Aorta (tissue), 5 donors: ENCODE results near the gene EPM2A. TPM values are rescaled to one million over a fixed set of nuclear protein-coding genes. Genes with fewer than 3 reads are reported as not detected.

Source experiments
- ATAC-seq: fragments of 200-7000 bp; cut with Tn5 transposase; one replicate; pipeline ENCODE4 v1.9.1; 2022; ENCODE audit warnings: moderate library complexity; ENCODE audit not compliant: low FRiP score
- DNase-seq, 2 donors: peaks; one replicate each; pipeline ENCODE4 v3.0.0-alpha.2; 2020
- H3K27ac ChIP-seq, 2 donors: one replicate each; pipeline ENCODE4 v1.5.1; 2013; ENCODE audit warnings: low read length in 2 of 2, mild to moderate bottlenecking in 2 of 2, moderate library complexity in 2 of 2, control low read depth in 1 of 2, inconsistent platforms in 1 of 2, low read depth in 1 of 2
- H3K27me3 ChIP-seq, 2 donors: one replicate each; pipeline ENCODE4 v1.6.1; 2013; ENCODE audit warnings: control low read depth in 1 of 2, low read length in 1 of 2, mild to moderate bottlenecking in 1 of 2, moderate library complexity in 1 of 2; ENCODE audit not compliant: insufficient read depth in 2 of 2, control insufficient read depth in 1 of 2
- H3K36me3 ChIP-seq, 2 donors: one replicate each; pipeline ENCODE4 v1.6.1; 2013; ENCODE audit warnings: control low read depth in 1 of 2, low read length in 1 of 2, mild to moderate bottlenecking in 1 of 2; ENCODE audit not compliant: insufficient read depth in 2 of 2, control insufficient read depth in 1 of 2
- H3K4me1 ChIP-seq, 2 donors: one replicate each; pipeline ENCODE4 v1.6.1; 2013; ENCODE audit warnings: low read length in 2 of 2, control low read depth in 1 of 2, mild to moderate bottlenecking in 1 of 2, moderate library complexity in 1 of 2; ENCODE audit not compliant: insufficient read depth in 2 of 2, control insufficient read depth in 1 of 2
- H3K4me3 ChIP-seq, 2 donors: one replicate each; pipeline ENCODE4 v1.5.1; 2013; ENCODE audit warnings: low read length in 2 of 2, control low read depth in 1 of 2, mild to moderate bottlenecking in 1 of 2
- H3K9me3 ChIP-seq: one replicate; pipeline ENCODE4 v1.6.1; 2013; ENCODE audit warnings: mild to moderate bottlenecking, low read length; ENCODE audit not compliant: control insufficient read depth
- WGBS, 2 donors: extraction: QIAGEN DNeasy Blood & Tissue Kit; methylation state at CpG; one replicate each; pipeline ENCODE4 v1.1.7; 2013; 5-methylcytosine and 5-hydroxymethylcytosine counted together
- intact Hi-C, 2 donors: fragments of 100-400 bp; cut with DNase I; formaldehyde crosslinking; loops; one replicate each; pipeline versions ENCODE4 v1.14.2 to v1.15.0; 2022
- polyA plus RNA-seq, 2 donors: library from polyadenylated mRNA; stranded (reverse); fragments of 200-250 nt; gene quantifications; one replicate each; pipeline ENCODE4 v1.2.3, GENCODE V29; 2013
- total RNA-seq, 2 donors: library from RNA; stranded (reverse); fragmentation: NEBNext Ultra II Directional; extraction: Animal tissue kit (Norgen Biotek cat#: 25700); gene quantifications; one replicate each; pipeline ENCODE4 v1.2.1, GENCODE V29; 2021
- donor health status: healthy with polysubstance abuse.
- donor health status: Bipolar disorder and iron deficiency.
- donor health status: DM: no; HTN: no; CAD: no.
- donor health status: DM: no; HTN: no; CAD: no.
- donor health status: DM: yes; HTN: yes; CAD: no.

EPM2A gene
- total and polyA plus RNA-seq, 4 donors, result 8.1 to 24.4 (median 18.0) TPM

DNA sequence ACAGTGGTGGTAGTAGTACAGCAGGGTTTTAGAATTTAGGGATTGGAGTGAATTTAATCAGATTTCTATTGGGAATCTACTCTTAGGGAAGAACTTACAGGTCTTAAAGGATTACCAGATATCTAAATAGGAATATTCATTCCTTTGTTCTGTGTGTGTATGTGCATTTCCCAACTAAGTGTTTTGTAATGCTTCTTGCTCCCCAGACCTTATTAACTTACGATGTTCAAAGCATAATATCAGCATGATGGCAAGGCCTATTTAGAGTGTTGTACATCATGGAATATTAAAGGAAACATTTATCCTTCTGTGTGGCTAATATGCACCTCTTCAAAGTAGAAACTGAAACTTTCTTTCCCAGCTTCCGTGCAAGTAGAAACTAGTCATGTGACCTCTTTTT is 133.9 kb downstream of the EPM2A start:
- no peak for ATAC-seq
- intact Hi-C loops, result no loop called here
- DNase-seq, result no peak
- H3K4me1 ChIP-seq, result no peaks in the 10 kb centered on the region
- no peaks in the 10 kb centered on the region for H3K36me3 ChIP-seq
- no peaks in the 10 kb centered on the region for H3K27me3 ChIP-seq
- H3K27ac ChIP-seq, result no peak overlapping the region
- no peaks in the 10 kb centered on the region for H3K9me3 ChIP-seq
- H3K4me3 ChIP-seq, result no peak overlapping the region
- 92 to 94% methylated on average over 2 of the region's 2 CpGs for WGBS, 2 donors

DNA sequence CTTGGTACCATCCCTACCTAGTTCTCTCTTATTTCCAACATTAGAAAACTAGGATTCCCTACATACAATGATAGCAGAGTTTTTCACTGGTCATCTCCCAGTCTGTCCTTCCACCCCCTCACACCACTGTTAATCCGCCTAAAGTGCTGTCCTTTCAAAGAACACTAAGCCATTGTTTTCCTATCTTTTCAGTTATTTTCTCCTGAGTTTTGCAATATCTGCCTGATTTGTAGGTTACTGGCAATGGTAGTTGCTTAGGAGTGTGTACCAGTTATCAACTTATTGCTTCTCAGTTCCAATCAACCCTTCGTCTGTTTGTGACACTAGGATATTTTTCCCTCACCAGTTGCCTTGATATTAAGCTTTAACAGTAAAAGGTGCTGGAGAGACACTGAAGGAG is 135.0 kb downstream of the EPM2A start:
- H3K4me1 ChIP-seq, result no peaks in the 10 kb centered on the region
- WGBS, 2 donors, result 86 to 94% methylated on average over 2 of the region's 2 CpGs
- intact Hi-C loops, result no loop called here
- no peaks in the 10 kb centered on the region for H3K27me3 ChIP-seq
- no peak overlapping the region for H3K27ac ChIP-seq
- no peaks in the 10 kb centered on the region for H3K9me3 ChIP-seq
- no peak overlapping the region for H3K4me3 ChIP-seq
- no peaks in the 10 kb centered on the region for H3K36me3 ChIP-seq
- DNase-seq, result no peak
- ATAC-seq, result no peak

DNA sequence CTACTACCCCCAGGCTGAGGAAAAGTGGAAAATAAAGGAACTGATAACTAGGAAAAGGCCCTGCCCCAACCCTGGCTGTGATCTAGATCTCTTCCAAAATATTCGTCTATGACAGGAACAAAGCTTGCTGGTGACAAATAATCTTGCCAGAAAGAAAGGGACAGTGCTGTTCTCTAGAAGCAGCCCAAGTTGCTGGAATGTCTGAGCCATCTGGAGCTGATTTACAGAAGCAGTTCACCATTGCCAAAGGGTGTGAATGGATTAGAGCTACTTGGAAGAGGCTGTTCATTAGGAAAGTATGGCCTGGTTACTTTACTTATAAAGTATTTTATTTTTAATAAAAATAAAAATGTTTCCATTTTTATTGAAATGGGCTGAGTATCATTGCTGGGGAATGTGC is 146.3 kb downstream of the EPM2A start:
- WGBS, 2 donors, result 14 to 27% methylated on average over 1 of the region's 1 CpG

DNA sequence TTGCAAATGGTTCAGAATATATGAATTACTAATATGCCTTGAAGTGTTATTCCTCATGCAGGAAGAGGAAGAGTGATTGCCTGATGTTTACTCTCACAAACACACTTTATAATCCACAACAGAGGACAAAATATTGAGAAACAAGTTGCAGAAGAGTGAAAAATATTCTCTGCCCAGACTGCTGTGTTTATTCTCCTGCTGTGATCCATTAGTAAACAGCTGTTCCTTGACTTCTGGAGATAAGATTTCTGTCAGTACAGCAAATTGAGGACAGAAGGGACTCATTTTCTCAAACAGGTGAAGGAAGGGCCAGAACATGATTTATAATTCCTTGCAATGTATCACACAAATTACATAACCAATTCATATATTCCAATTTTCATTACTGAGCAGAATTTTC is 148.0 kb downstream of the EPM2A start:
- no peak overlapping the region for H3K4me3 ChIP-seq
- intact Hi-C loops, result no loop called here
- DNase-seq (no peak), ATAC-seq (no peak)
- no peaks in the 10 kb centered on the region for H3K27me3 ChIP-seq
- H3K36me3 ChIP-seq, result no peaks in the 10 kb centered on the region
- no peaks in the 10 kb centered on the region for H3K4me1 ChIP-seq
- peaks cover 4% of the 10 kb centered on the region for H3K9me3 ChIP-seq
- no peak overlapping the region for H3K27ac ChIP-seq

More for the DNA sequence above, 146.3 kb downstream of the EPM2A start:
- ATAC-seq, result no peak
- H3K4me1 ChIP-seq, result no peaks in the 10 kb centered on the region
- no peak overlapping the region for H3K4me3 ChIP-seq
- no peaks in the 10 kb centered on the region for H3K36me3 ChIP-seq
- DNase-seq, result no peak
- no peaks in the 10 kb centered on the region for H3K27me3 ChIP-seq
- no peak overlapping the region for H3K27ac ChIP-seq
- intact Hi-C loops, result no loop called here
- H3K9me3 ChIP-seq, result no peaks in the 10 kb centered on the region

DNA sequence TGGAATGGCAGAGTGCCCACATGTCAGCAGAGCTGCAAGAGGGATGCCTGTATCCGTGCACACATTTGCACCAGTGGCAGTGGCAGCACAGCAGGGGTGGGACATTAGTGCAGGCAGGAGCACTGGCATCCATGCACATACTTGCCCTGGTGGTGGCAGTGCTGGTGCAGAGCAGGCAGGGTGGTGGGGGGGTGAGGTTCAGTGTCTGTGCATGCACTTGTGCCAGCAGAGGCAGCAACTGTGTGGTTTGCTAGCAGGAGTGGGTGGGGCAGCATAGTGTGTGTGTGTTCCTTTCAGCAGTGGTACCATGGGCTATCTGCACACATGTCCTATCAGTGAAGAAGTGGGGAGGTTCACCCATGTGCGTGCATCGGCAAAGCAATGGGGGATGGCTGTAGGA is 151.6 kb downstream of the EPM2A start:
- no peaks in the 10 kb centered on the region for H3K4me1 ChIP-seq
- no peak overlapping the region for H3K27ac ChIP-seq
- no peak for DNase-seq
- no peak overlapping the region for H3K4me3 ChIP-seq
- no peak for ATAC-seq
- WGBS, 2 donors, result 55 to 90% methylated on average over 3 of the region's 3 CpGs
- no peaks in the 10 kb centered on the region for H3K36me3 ChIP-seq
- H3K9me3 ChIP-seq, result peaks cover 4% of the 10 kb centered on the region
- intact Hi-C loops, result no loop called here
- no peaks in the 10 kb centered on the region for H3K27me3 ChIP-seq

Other genes with a start within 250 kb of the EPM2A start
- gene FBXO30, start 79.3 kb upstream of the EPM2A start, total RNA-seq, result 10 to 100 TPM; 12.0 to 17.2 TPM
- 1 to 10 TPM; 4.4 to 7.1 TPM for gene FBXO30, start 79.3 kb upstream of the EPM2A start, polyA plus RNA-seq
- 10 to 100 TPM; 22.1 to 33.1 TPM for gene SHPRH, start 228.8 kb upstream of the EPM2A start, total RNA-seq
- 1 to 10 TPM; 1.5 to 5.7 TPM for gene SHPRH, start 228.8 kb upstream of the EPM2A start, polyA plus RNA-seq